Nephron progenitor cell (in vitro differentiated cells): ENCODE data around the gene RNF212.

Source experiments
- DNase-seq: peaks from one replicate; pipeline ENCODE4 v3.0.0; 2021
- H3K27ac Mint-ChIP-seq: 2 replicates; pipeline ENCODE4 v1.8.0; 2021; ENCODE audit warnings: mild to moderate bottlenecking, moderate library complexity, mixed read lengths
- H3K27me3 Mint-ChIP-seq: 2 replicates; pipeline ENCODE4 v1.8.0; 2021; ENCODE audit warnings: mild to moderate bottlenecking, low read depth, mixed read lengths; ENCODE audit not compliant: poor library complexity
- H3K36me3 Mint-ChIP-seq: 2 replicates; pipeline ENCODE4 v1.8.0; 2021; ENCODE audit warnings: low read depth, mixed read lengths
- H3K4me1 Mint-ChIP-seq: 2 replicates; pipeline ENCODE4 v1.8.0; 2021; ENCODE audit warnings: mixed read lengths
- H3K4me3 Mint-ChIP-seq: 2 replicates; pipeline ENCODE4 v1.8.0; 2021; ENCODE audit warnings: mild to moderate bottlenecking, moderate library complexity, mixed read lengths
- H3K9me3 Mint-ChIP-seq: 2 replicates; pipeline ENCODE4 v1.8.0; 2021; ENCODE audit warnings: mild to moderate bottlenecking, moderate library complexity, mixed read lengths
- CTCF ChIP-seq: fragments of 200-600 bp; sonication (generic); IDR thresholded peaks from 2 replicates; pipeline ENCODE4 v1.5.0; 2021; ENCODE audit warnings: antibody characterized with exemption

RNF212 gene

GRCh38 chr4:1043651-1044468 lies 69.5 kb downstream of the RNF212 start:
- peaks cover 64% of the 10 kb centered on the region for H3K4me1 Mint-ChIP-seq
- TF ChIP-seq CTCF = no peak
- no peaks in the 10 kb centered on the region for H3K36me3 Mint-ChIP-seq
- no peak overlapping the region for H3K4me3 Mint-ChIP-seq
- H3K9me3 Mint-ChIP-seq = no peaks in the 10 kb centered on the region
- no peak overlapping the region for H3K27ac Mint-ChIP-seq
- H3K27me3 Mint-ChIP-seq = peaks cover 46% of the 10 kb centered on the region
- peak; percentile 61 for DNase-seq

- Mint-ChIP-seq H3K36me3 (no peaks in the 10 kb centered on the region), H3K27ac (no peak overlapping the region), H3K27me3 (peaks cover 39% of the 10 kb centered on the region), H3K9me3 (no peaks in the 10 kb centered on the region), H3K4me3 (peak overlapping the region; percentile 48), H3K4me1 (peaks cover 71% of the 10 kb centered on the region)
- TF ChIP-seq CTCF = no peak
- no peak for DNase-seq
These were observed 70.2 kb downstream of the RNF212 start for GRCh38 chr4:1043162-1043561.

- peaks cover 33% of the 10 kb centered on the region for H3K27me3 Mint-ChIP-seq
- H3K9me3 Mint-ChIP-seq = no peaks in the 10 kb centered on the region
- H3K4me3 Mint-ChIP-seq = no peak overlapping the region
- peaks cover 71% of the 10 kb centered on the region for H3K4me1 Mint-ChIP-seq
- H3K27ac Mint-ChIP-seq = no peak overlapping the region
- peak; percentile 2 for DNase-seq
- no peak for TF ChIP-seq CTCF
- no peaks in the 10 kb centered on the region for H3K36me3 Mint-ChIP-seq
These were observed 70.9 kb downstream of the RNF212 start for GRCh38 chr4:1042352-1043055.

GRCh38 chr4:1041936-1042330 lies 71.4 kb downstream of the RNF212 start:
- no peak for TF ChIP-seq CTCF
- Mint-ChIP-seq H3K4me3 (peak overlapping the region; percentile 66), H3K9me3 (no peaks in the 10 kb centered on the region), H3K27ac (peak overlapping the region; percentile 96), H3K4me1 (peaks cover 69% of the 10 kb centered on the region), H3K27me3 (peaks cover 27% of the 10 kb centered on the region), H3K36me3 (no peaks in the 10 kb centered on the region)
- DNase-seq = peak; percentile 9

- Mint-ChIP-seq H3K4me3 (peak overlapping the region; percentile 66), H3K4me1 (peaks cover 69% of the 10 kb centered on the region), H3K9me3 (no peaks in the 10 kb centered on the region), H3K27ac (peak overlapping the region; percentile 96), H3K27me3 (peaks cover 21% of the 10 kb centered on the region), H3K36me3 (no peaks in the 10 kb centered on the region)
- TF ChIP-seq CTCF = no peak
- DNase-seq = peak; percentile 65
These were observed 72.0 kb downstream of the RNF212 start for GRCh38 chr4:1041147-1041935.
